Nephron (organoid): Measurements from ENCODE around the gene CDKAL1.

Source experiments
- H3K27ac Mint-ChIP-seq, 3 experiments: 2 replicates each; pipeline ENCODE4 v1.8.0; 2020; ENCODE audit warnings: mixed read lengths in 3 of 3, mild to moderate bottlenecking in 2 of 3, moderate library complexity in 1 of 3
- H3K27me3 Mint-ChIP-seq: 2 replicates; pipeline ENCODE4 v1.8.0; 2021; ENCODE audit warnings: low read depth, mild to moderate bottlenecking, moderate library complexity, mixed read lengths
- H3K36me3 Mint-ChIP-seq: 2 replicates; pipeline ENCODE4 v1.8.0; 2020; ENCODE audit warnings: low read depth, mixed read lengths
- H3K4me1 Mint-ChIP-seq: 2 replicates; pipeline ENCODE4 v1.8.0; 2020; ENCODE audit warnings: mixed read lengths
- H3K4me3 Mint-ChIP-seq, 3 experiments: 2 replicates each; pipeline ENCODE4 v1.8.0; 2020; ENCODE audit warnings: mild to moderate bottlenecking in 3 of 3, mixed read lengths in 3 of 3, moderate library complexity in 2 of 3
- H3K9me3 Mint-ChIP-seq: 2 replicates; pipeline ENCODE4 v1.8.0; 2020; ENCODE audit warnings: mixed read lengths
- CTCF ChIP-seq, 3 experiments: fragments of 200-600 bp; sonication (generic); IDR thresholded peaks; one replicate each; pipeline ENCODE4 v1.5.0; 2021; ENCODE audit warnings: antibody characterized with exemption in 3 of 3; ENCODE audit not compliant: unreplicated experiment in 3 of 3

Gene CDKAL1

GRCh38 chr6:21098134-21098533, 563.9 kb downstream of the CDKAL1 start:
- Mint-ChIP-seq H3K9me3 (no peaks in the 10 kb centered on the region), H3K36me3 (no peaks in the 10 kb centered on the region), H3K27ac (no peak overlapping the region), H3K4me1 (peaks cover 6% of the 10 kb centered on the region), H3K4me3 (no peak overlapping the region), H3K27me3 (no peaks in the 10 kb centered on the region)
- TF ChIP-seq CTCF (IDR thresholded peaks at IDR 0.05; ENCODE audit: unreplicated experiment in 3 of 3), result no peak

GRCh38 chr6:21098744-21099143, 564.5 kb downstream of the CDKAL1 start:
- no peaks in the 10 kb centered on the region for H3K36me3 Mint-ChIP-seq
- no peaks in the 10 kb centered on the region for H3K9me3 Mint-ChIP-seq
- no peaks in the 10 kb centered on the region for H3K27me3 Mint-ChIP-seq
- peaks cover 6% of the 10 kb centered on the region for H3K4me1 Mint-ChIP-seq
- H3K27ac Mint-ChIP-seq, result peak overlapping the region in 1 of 3 experiments; percentile 37
- H3K4me3 Mint-ChIP-seq, result no peak overlapping the region
- TF ChIP-seq CTCF (IDR thresholded peaks at IDR 0.05; ENCODE audit: unreplicated experiment in 3 of 3), result no peak

- Mint-ChIP-seq H3K27me3 (no peaks in the 10 kb centered on the region), H3K4me1 (peaks cover 9% of the 10 kb centered on the region), H3K27ac (peak overlapping the region in 1 of 3 experiments; percentile 27), H3K4me3 (no peak overlapping the region), H3K36me3 (no peaks in the 10 kb centered on the region), H3K9me3 (no peaks in the 10 kb centered on the region)
- TF ChIP-seq CTCF (IDR thresholded peaks at IDR 0.05; ENCODE audit: unreplicated experiment in 3 of 3), result no peak
Measured at GRCh38 chr6:21099338-21100314, 565.4 kb downstream of the CDKAL1 start.

GRCh38 chr6:21100991-21101390, 566.7 kb downstream of the CDKAL1 start:
- H3K27ac Mint-ChIP-seq, result no peak overlapping the region
- no peaks in the 10 kb centered on the region for H3K9me3 Mint-ChIP-seq
- no peak overlapping the region for H3K4me3 Mint-ChIP-seq
- TF ChIP-seq CTCF (IDR thresholded peaks at IDR 0.05; ENCODE audit: unreplicated experiment in 3 of 3), result no peak
- H3K4me1 Mint-ChIP-seq, result peaks cover 9% of the 10 kb centered on the region
- no peaks in the 10 kb centered on the region for H3K27me3 Mint-ChIP-seq
- H3K36me3 Mint-ChIP-seq, result no peaks in the 10 kb centered on the region

GRCh38 chr6:21101694-21102093, 567.4 kb downstream of the CDKAL1 start:
- no peaks in the 10 kb centered on the region for H3K27me3 Mint-ChIP-seq
- no peak overlapping the region for H3K4me3 Mint-ChIP-seq
- no peaks in the 10 kb centered on the region for H3K36me3 Mint-ChIP-seq
- TF ChIP-seq CTCF (IDR thresholded peaks at IDR 0.05; ENCODE audit: unreplicated experiment in 3 of 3), result no peak
- peaks cover 9% of the 10 kb centered on the region for H3K4me1 Mint-ChIP-seq
- no peaks in the 10 kb centered on the region for H3K9me3 Mint-ChIP-seq
- H3K27ac Mint-ChIP-seq, result no peak overlapping the region

GRCh38 chr6:21102201-21102600, 567.9 kb downstream of the CDKAL1 start:
- H3K27ac Mint-ChIP-seq, result peak overlapping the region in 1 of 3 experiments; percentile 16
- H3K4me1 Mint-ChIP-seq, result peaks cover 9% of the 10 kb centered on the region
- H3K27me3 Mint-ChIP-seq, result no peaks in the 10 kb centered on the region
- no peak for TF ChIP-seq CTCF (IDR thresholded peaks at IDR 0.05; ENCODE audit: unreplicated experiment in 3 of 3)
- H3K9me3 Mint-ChIP-seq, result no peaks in the 10 kb centered on the region
- H3K4me3 Mint-ChIP-seq, result no peak overlapping the region
- no peaks in the 10 kb centered on the region for H3K36me3 Mint-ChIP-seq
